HG02885 (cell line): ENCODE data around the gene KCNE2.
"Not testable (repeated sequence)": the region's sequence is repeated elsewhere in the genome, so short reads cannot be mapped to it uniquely, and the experiment has no call there.

Experiments used
- ATAC-seq: cut with Tn5 transposase; IDR thresholded peaks from one replicate; pipeline ENCODE4 v1.9.1; 2021; ENCODE audit warnings: mild to moderate bottlenecking; ENCODE audit not compliant: unreplicated experiment, poor library complexity

KCNE2 gene

GRCh38 chr21:34404742-34405141 lies 40.9 kb downstream of the KCNE2 start:
- ATAC-seq: not testable (repeated sequence)

- ATAC-seq: not testable (repeated sequence)
Observed at GRCh38 chr21:34405686-34406085, 41.9 kb downstream of the KCNE2 start.

- not testable (repeated sequence) for ATAC-seq
Observed at GRCh38 chr21:34406102-34406501, 42.3 kb downstream of the KCNE2 start.

GRCh38 chr21:34406676-34407075 lies 42.9 kb downstream of the KCNE2 start:
- ATAC-seq: not testable (repeated sequence)

- not testable (repeated sequence) for ATAC-seq
Observed at GRCh38 chr21:34407294-34407693, 43.5 kb downstream of the KCNE2 start.

GRCh38 chr21:34417448-34418077 lies 53.8 kb downstream of the KCNE2 start:
- not testable (repeated sequence) for ATAC-seq
